ENCODE measurements around the gene CHRD.

The CHRD gene

DNA sequence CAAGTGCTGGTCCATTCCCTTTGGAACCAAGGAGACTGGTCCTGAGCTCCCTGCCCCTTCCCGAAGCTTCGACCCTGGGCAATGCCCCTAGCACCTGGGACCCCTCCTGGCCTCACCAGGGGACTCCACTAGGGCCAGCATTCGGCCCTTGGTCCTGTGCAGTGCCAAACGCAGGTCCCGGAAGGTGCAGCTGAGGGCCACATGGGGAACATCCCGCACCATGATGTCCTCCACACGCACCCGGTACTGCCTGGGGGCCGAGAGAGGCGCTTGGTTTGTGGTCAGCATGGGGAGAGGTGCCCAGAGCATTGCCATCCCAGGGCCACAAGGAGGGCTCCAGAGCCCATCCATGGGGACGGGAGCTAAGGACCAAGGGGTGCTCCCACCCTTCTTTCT is 26.3 kb upstream of the CHRD start:
- DNase-seq (ENCODE audit: insufficient read length, low spot score) = no peak
- TF ChIP-seq POU2F2 (IDR thresholded peaks at IDR 0.05; ENCODE audit: low read depth, low read length) = no peak
- no peak for TF ChIP-seq PAX5 (IDR thresholded peaks at IDR 0.05; ENCODE audit: insufficient read depth, low read length, severe bottlenecking)
- TF ChIP-seq TAF1 (IDR thresholded peaks at IDR 0.05; ENCODE audit: low read depth, low read length) = no peak
- TF ChIP-seq POLR2AphosphoS5 (IDR thresholded peaks at IDR 0.05; ENCODE audit: low read depth, low read length) = no peak
- TF ChIP-seq POLR2A (IDR thresholded peaks at IDR 0.05; ENCODE audit: low read depth, low read length) = no peak
- no peak for FAIRE-seq

DNA sequence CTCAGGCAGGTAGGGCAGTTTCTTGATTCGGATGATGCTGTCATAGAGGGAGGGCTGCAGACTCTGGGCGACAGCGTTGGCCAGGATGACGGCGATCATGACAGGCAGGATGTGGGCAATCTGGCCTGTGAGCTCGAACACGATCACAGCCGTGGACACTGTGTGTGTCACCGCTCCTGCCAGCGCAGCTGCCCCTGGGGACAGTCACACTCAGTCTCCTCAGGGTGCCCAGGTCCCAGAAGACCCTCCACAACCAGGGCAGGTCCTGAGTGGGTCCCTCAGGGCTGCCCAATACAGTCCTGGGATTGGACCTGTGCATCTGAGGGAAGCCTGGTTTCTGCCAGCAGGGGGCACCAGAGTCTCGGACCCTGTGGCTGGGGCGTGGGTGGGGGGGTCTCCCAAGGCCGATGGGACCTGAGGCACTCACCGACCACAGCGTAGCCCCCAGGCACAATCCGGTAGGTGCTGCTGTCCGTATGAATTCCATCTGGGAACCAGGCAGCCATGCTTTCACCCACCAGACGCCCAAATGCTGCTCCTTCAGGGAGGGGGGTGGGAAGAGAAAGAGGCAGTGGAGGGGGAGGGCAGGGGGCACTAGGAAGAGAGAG is 25.6 kb upstream of the CHRD start:
- DNase-seq (ENCODE audit: insufficient read length, low spot score) = peak; percentile 71
- FAIRE-seq = peak; percentile 35
- TF ChIP-seq POU2F2 (IDR thresholded peaks at IDR 0.05; ENCODE audit: low read depth, low read length) = no peak
- TF ChIP-seq POLR2A (IDR thresholded peaks at IDR 0.05; ENCODE audit: low read depth, low read length) = no peak
- TF ChIP-seq SPI1 (IDR thresholded peaks at IDR 0.05; ENCODE audit: low read depth, low read length) = no peak
- no peak for TF ChIP-seq PAX5 (IDR thresholded peaks at IDR 0.05; ENCODE audit: insufficient read depth, low read length, severe bottlenecking)
- no peak for TF ChIP-seq TAF1 (IDR thresholded peaks at IDR 0.05; ENCODE audit: low read depth, low read length)

DNA sequence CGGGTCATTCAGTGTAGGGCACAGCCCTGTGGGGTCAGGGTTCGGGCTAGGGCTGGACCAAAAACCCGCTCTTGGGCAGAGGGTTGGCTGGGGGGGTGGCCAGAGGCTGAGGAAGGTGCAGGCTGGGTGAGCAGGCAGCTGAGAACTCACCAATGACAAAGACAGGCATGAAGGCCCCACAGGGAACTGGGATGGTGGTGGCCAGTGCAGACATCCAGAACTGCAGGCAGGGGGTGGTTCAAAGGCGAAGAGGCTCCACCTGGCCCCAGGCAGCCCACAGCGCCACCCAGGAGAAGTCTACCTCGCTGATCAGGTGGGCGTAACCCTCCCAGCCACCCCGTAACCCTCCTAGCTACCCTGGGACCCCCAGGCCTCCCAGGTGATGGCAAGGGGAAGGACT is 25.1 kb upstream of the CHRD start:
- no peak for TF ChIP-seq POLR2AphosphoS5 (IDR thresholded peaks at IDR 0.05; ENCODE audit: low read depth, low read length)
- no peak for TF ChIP-seq POLR2A (IDR thresholded peaks at IDR 0.05; ENCODE audit: low read depth, low read length)
- no peak for TF ChIP-seq PAX5 (IDR thresholded peaks at IDR 0.05; ENCODE audit: insufficient read depth, low read length, severe bottlenecking)
- no peak for TF ChIP-seq SPI1 (IDR thresholded peaks at IDR 0.05; ENCODE audit: low read depth, low read length)
- TF ChIP-seq TAF1 (IDR thresholded peaks at IDR 0.05; ENCODE audit: low read depth, low read length) = no peak
- TF ChIP-seq POU2F2 (IDR thresholded peaks at IDR 0.05; ENCODE audit: low read depth, low read length) = no peak
- DNase-seq (ENCODE audit: insufficient read length, low spot score) = no peak
- FAIRE-seq = no peak

DNA sequence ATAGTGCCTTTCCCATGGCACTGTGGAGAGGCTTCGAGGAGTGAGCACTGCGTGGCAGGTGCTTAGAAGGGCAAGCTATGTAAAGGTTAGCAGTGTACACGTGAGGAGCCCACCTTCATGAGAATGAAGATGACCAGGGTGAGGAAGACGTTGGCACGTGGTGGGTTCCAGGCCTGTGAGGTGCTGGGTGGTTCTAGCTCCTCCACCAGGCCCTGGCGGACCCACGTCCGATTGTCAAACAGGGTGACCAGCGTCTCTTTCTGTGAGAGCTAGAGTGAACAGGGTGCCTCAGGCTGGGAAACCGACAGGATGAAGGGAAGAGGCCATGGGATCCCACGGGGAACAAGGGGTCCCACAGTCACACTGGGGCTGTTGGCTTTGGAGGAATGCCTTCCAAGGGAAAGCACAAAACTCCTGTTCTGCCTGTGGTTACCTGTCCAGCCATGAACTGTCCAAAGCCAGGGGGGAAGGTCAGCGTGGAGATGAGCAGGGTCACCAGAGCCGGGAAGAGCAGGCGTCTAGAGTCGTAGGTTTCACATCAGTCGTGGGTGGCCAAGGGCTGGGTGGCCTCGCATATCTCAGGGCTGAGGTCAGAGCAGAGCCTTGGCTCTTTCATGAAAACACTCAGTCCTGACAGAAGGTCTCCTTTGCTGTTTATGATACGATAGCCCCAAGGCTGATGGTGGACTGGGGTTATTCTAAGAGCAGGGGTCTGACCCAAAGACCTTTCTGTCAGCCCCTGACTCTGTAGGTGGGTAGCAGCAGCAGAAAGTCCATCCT is 24.4 kb upstream of the CHRD start:
- DNase-seq (ENCODE audit: insufficient read length, low spot score) = no peak
- no peak for FAIRE-seq
- TF ChIP-seq POU2F2 (IDR thresholded peaks at IDR 0.05; ENCODE audit: low read depth, low read length) (no peak), POLR2AphosphoS5 (IDR thresholded peaks at IDR 0.05; ENCODE audit: low read depth, low read length) (no peak), SPI1 (IDR thresholded peaks at IDR 0.05; ENCODE audit: low read depth, low read length) (no peak), POLR2A (IDR thresholded peaks at IDR 0.05; ENCODE audit: low read depth, low read length) (no peak), PAX5 (IDR thresholded peaks at IDR 0.05; ENCODE audit: insufficient read depth, low read length, severe bottlenecking) (no peak)

DNA sequence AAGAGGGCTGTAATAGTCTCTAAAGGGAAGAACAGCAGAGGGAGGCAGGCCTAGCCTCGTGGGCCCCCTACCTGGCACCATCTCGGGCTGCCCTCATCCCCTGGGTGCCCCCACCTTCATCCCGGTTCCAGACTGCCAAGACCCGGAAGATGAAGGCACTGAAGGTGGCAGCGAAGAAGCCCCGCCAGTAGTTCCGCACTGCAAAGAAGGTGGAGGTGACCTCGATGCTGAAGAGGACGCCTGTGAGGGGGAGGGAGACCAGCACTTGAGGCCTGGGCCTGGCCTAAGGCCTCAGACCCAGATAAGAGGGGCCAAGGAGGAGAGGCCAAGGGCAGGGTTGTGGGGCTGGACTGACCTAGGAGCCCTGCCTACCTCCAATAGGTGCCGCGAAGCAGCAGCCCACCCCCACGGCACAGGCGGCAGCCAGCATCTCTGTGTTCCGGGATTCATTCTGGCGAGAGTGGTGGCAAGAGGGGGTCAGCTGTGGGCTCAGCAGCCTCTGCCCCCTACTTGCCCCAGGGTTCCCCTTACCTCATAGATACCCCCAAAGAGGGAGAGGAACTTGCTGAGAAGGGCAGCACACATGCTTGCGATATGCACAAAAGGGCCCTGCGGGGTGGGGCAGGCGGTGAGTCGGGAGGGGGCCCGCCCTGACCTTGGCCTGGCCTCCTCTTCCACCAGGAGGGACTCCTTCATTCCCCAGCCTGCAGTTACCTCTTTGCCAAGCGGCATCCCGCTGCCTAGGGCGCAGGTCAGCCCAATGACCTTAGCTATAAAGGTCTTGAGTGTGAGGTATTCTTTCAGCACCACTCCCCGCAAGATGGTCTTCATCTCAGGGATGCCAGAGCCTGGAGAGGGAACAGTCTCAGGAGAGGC is 22.4 kb upstream of the CHRD start:
- TF ChIP-seq POLR2A (IDR thresholded peaks at IDR 0.05; ENCODE audit: low read depth, low read length) (no peak), SPI1 (IDR thresholded peaks at IDR 0.05; ENCODE audit: low read depth, low read length) (no peak)
- FAIRE-seq = no peak
- no peak for DNase-seq (ENCODE audit: insufficient read length, low spot score)

DNA sequence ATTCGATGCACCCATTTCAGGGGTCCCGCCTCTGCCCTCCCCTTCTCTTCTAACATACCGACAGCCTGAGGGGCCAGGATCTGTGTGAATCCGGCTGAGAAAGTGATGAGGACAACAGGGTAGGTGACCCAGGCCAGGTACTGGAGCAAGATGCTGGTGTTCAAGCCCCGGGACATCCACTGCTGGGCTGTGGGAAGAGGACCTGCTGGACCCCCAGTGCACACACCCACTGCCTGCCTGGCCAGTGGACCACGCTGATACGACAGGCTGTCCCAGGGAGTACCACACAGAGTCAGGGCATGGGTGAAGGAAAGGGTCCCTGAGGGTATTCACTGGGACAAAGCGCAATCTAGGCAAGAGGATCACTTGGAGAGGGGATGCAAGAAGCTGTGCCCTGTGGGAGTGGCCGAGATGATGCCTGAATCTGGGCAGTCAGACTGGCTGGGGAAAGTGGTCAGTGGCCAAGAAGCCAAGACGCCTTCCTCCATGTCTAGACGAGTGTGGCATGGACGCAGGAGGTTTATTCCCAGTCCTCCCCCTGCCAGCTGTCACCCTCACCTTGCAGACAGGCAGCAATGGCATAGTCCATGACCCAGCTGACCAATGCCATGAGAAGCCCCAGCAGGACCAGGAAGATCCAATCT is 21.6 kb upstream of the CHRD start:
- DNase-seq (ENCODE audit: insufficient read length, low spot score) (no peak), FAIRE-seq (no peak)
- TF ChIP-seq TAF1 (IDR thresholded peaks at IDR 0.05; ENCODE audit: low read depth, low read length) (no peak), POLR2A (IDR thresholded peaks at IDR 0.05; ENCODE audit: low read depth, low read length) (no peak), POLR2AphosphoS5 (IDR thresholded peaks at IDR 0.05; ENCODE audit: low read depth, low read length) (no peak), SPI1 (IDR thresholded peaks at IDR 0.05; ENCODE audit: low read depth, low read length) (no peak), POU2F2 (IDR thresholded peaks at IDR 0.05; ENCODE audit: low read depth, low read length) (no peak), PAX5 (IDR thresholded peaks at IDR 0.05; ENCODE audit: insufficient read depth, low read length, severe bottlenecking) (no peak)

DNA sequence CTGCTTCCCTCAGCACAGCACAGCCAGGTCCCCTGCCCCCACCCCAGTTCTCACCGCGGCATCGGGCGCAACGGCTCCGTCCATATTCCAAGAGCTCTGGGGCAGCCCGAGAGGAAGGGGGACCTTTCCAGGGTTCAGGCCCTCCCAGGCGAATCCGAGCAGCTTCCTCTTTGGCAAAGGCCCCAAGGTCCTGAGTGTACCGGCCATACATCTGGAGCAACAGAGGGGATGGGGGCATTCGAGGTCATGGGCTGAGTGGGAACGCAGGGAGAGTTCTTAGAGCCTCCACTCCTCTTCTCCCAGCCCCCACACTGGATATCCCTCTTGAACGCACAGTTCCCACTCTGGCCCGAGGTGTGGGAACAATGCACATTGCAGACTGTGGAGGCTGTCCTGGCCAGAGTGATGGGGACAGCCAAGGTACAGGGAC is 20.9 kb upstream of the CHRD start:
- DNase-seq (ENCODE audit: insufficient read length, low spot score) (no peak), FAIRE-seq (no peak)
- no peak for TF ChIP-seq SPI1 (IDR thresholded peaks at IDR 0.05; ENCODE audit: low read depth, low read length)
- TF ChIP-seq POLR2AphosphoS5 (IDR thresholded peaks at IDR 0.05; ENCODE audit: low read depth, low read length) = no peak
- TF ChIP-seq PAX5 (IDR thresholded peaks at IDR 0.05; ENCODE audit: insufficient read depth, low read length, severe bottlenecking) = no peak
- TF ChIP-seq POLR2A (IDR thresholded peaks at IDR 0.05; ENCODE audit: low read depth, low read length) = no peak
- TF ChIP-seq TAF1 (IDR thresholded peaks at IDR 0.05; ENCODE audit: low read depth, low read length) = no peak
- no peak for TF ChIP-seq POU2F2 (IDR thresholded peaks at IDR 0.05; ENCODE audit: low read depth, low read length)

DNA sequence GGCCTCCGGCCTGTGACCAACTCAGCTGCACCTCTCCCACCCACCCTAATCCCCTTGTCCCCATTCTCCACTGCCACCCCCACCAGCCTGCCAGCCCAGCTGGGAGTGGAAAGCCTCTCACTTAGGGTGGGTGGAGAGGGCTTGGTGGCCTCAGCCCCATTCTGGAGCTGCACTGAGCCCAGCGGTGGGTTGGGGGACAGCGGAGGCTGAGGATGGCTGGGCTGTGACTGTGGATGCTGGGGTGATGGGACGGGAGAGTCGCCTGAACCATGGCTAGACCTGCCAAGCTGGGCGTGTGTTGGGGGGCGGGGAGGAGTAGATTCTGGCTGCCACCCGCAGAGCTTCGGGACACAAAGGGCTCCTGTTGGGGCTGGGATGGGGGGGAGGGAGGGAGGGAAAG is 20.2 kb upstream of the CHRD start:
- no peak for DNase-seq (ENCODE audit: insufficient read length, low spot score)
- no peak for TF ChIP-seq POU2F2 (IDR thresholded peaks at IDR 0.05; ENCODE audit: low read depth, low read length)
- TF ChIP-seq POLR2A (IDR thresholded peaks at IDR 0.05; ENCODE audit: low read depth, low read length) = no peak
- TF ChIP-seq PAX5 (IDR thresholded peaks at IDR 0.05; ENCODE audit: insufficient read depth, low read length, severe bottlenecking) = no peak
- FAIRE-seq = no peak
